ENCODE results near the gene DENND1A. TPM values are rescaled to one million over a fixed set of nuclear protein-coding genes. Genes with fewer than 3 reads are reported as not detected.
"Not testable (repeated sequence)": the region's sequence is repeated elsewhere in the genome, so short reads cannot be mapped to it uniquely, and the experiment has no call there.

DENND1A gene, protein sequence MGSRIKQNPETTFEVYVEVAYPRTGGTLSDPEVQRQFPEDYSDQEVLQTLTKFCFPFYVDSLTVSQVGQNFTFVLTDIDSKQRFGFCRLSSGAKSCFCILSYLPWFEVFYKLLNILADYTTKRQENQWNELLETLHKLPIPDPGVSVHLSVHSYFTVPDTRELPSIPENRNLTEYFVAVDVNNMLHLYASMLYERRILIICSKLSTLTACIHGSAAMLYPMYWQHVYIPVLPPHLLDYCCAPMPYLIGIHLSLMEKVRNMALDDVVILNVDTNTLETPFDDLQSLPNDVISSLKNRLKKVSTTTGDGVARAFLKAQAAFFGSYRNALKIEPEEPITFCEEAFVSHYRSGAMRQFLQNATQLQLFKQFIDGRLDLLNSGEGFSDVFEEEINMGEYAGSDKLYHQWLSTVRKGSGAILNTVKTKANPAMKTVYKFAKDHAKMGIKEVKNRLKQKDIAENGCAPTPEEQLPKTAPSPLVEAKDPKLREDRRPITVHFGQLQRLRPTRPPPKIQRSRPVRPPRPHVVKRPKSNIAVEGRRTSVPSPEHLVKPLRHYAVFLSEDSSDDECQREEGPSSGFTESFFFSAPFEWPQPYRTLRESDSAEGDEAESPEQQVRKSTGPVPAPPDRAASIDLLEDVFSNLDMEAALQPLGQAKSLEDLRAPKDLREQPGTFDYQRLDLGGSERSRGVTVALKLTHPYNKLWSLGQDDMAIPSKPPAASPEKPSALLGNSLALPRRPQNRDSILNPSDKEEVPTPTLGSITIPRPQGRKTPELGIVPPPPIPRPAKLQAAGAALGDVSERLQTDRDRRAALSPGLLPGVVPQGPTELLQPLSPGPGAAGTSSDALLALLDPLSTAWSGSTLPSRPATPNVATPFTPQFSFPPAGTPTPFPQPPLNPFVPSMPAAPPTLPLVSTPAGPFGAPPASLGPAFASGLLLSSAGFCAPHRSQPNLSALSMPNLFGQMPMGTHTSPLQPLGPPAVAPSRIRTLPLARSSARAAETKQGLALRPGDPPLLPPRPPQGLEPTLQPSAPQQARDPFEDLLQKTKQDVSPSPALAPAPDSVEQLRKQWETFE
- total RNA-seq: 10 to 100 TPM; 13.9 to 22.6 (median 16.3) TPM
- long read RNA-seq, partial matches to known transcripts: 0 of 4 reads
- long read RNA-seq, other reads (novel, unspliced or antisense): 4 of 4 reads

DNA sequence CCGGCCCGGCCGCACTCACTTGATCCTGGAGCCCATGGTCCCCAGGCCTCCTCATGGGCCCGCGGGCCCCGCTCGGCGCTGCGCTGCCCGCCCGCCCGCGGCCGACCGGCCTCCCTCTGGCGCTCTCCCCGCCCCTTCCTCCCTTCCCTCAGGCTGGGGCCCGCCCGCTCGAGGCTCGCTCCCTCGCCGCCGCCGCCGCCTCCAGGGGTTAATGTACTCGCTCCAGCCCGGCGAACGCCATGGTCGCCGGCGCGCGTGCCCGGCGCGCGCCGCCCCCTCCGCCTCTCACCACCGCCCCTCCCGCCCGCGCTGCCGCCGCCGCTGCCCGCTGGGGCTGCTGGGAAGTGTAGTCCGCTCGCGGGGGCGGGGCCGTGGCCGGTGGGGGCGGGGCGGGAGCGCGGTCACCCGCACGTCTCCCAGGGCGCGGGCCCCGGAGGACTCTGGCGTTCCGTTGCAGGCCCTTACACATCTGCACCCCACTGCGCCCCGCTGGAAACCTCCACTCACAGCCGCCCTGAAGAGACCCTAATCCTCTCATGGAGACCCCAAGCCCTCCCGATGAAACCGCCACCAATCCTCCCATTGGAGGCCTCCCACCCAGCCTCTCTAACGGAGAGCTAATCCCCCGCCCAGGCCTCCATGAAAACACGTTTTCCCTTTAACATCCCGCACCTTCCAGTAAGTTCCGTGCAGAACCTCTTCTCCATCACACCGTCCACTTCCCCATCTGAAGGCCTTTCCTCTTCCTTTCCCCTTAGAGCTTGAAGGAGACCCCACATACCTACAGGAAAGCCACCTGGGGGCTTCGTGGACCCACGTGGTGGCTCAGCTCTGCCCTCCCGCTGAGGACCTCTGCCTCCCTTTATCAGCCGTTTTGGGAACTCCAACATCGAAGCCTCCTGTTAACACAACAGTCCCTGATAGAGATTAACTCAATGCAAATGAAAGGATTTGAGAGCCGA, at the start of gene DENND1A:
DENND1A (minus strand) TSS at position 257 of the 962 bp plus-strand sequence; CDS start at position 36, 221 bp downstream.
- Histone ChIP-seq H3K27ac (peak within 1 kb of the TSS; percentile 63 to 79 (median 69)), H3K36me3 (no peaks in the 10 kb centered on the region), H3K9me3 (no peaks in the 10 kb centered on the region), H3K4me1 (peaks cover 0 to 45% (median 12%) of the 10 kb centered on the region in 4 donors), H3K4me3 (peak within 1 kb of the TSS; percentile 49 to 70 (median 65)), H3K27me3 (no peaks in the 10 kb centered on the region)
- TF ChIP-seq, protein P1, sequence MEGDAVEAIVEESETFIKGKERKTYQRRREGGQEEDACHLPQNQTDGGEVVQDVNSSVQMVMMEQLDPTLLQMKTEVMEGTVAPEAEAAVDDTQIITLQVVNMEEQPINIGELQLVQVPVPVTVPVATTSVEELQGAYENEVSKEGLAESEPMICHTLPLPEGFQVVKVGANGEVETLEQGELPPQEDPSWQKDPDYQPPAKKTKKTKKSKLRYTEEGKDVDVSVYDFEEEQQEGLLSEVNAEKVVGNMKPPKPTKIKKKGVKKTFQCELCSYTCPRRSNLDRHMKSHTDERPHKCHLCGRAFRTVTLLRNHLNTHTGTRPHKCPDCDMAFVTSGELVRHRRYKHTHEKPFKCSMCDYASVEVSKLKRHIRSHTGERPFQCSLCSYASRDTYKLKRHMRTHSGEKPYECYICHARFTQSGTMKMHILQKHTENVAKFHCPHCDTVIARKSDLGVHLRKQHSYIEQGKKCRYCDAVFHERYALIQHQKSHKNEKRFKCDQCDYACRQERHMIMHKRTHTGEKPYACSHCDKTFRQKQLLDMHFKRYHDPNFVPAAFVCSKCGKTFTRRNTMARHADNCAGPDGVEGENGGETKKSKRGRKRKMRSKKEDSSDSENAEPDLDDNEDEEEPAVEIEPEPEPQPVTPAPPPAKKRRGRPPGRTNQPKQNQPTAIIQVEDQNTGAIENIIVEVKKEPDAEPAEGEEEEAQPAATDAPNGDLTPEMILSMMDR (IDR thresholded peaks at IDR 0.05): no peak
- peak; percentile 85 for TF ChIP-seq POLR2A (IDR thresholded peaks at IDR 0.05)
- intact Hi-C loops (cut with DNase I): no loop called here
- ATAC-seq (peak; percentile 84 to 96 (median 93)), DNase-seq (peak; percentile 95 to 96 (median 96))
- WGBS (ENCODE audit: insufficient coverage, low coverage, low lambda C conversion rate, missing lambda C conversion rate): 34% methylated on average over 16 of the region's 83 CpGs

DNA sequence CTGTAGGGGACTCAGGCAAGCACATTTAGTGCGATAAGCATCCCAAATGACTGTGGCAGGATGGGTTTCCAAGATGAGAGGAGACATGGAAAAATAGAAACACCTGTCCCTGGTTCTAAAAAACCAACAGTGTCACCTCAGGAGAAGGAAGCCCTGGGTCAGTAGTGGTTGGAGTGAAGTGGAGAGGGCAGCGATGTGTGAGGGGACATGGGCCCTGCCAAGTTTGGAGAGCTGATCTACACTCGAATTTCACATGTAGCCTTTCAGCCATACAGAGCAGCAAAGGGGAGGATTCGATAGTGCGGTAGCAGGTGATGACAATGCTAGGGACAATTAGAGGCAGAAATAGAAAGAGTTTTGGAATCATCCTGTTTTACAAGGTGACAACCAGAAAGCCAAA, 49.1 kb upstream of the DENND1A start:
- TF ChIP-seq, protein P1 (IDR thresholded peaks at IDR 0.05): no peak
- no peak for TF ChIP-seq POLR2A (IDR thresholded peaks at IDR 0.05)
- Histone ChIP-seq H3K36me3 (no peaks in the 10 kb centered on the region), H3K4me3 (no peak overlapping the region), H3K4me1 (no peaks in the 10 kb centered on the region), H3K27ac (no peak overlapping the region), H3K27me3 (no peaks in the 10 kb centered on the region), H3K9me3 (no peaks in the 10 kb centered on the region)
- DNase-seq (no peak), ATAC-seq (no peak)
- intact Hi-C loops (cut with DNase I): no loop called here
- WGBS (ENCODE audit: insufficient coverage, low coverage, low lambda C conversion rate, missing lambda C conversion rate): 69% methylated on average over 4 of the region's 5 CpGs

DNA sequence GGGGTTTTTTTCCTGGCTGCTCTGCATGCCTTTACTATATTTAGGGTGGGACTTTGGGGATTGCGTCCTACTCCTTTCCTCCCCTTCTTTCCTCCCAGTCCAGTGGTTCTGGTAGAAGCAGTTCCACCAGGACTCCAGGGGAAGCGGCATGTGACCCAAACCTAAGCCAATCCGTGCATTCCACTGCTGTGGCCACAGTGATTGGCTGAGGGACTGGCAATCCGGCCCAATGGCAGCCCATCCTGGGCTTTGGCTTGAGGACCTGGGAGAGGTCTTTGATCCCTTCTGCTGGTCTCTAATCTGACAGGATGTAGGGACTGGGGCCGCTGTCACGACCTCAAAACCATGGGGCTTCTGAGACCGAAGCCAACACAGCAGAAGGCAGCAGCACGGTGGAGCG, 46.7 kb upstream of the DENND1A start:
- H3K27me3 ChIP-seq; intact Hi-C loops (cut with DNase I); H3K27ac ChIP-seq; H3K9me3 ChIP-seq; H3K4me1 ChIP-seq; ATAC-seq; DNase-seq; H3K36me3 ChIP-seq; H3K4me3 ChIP-seq: not testable (repeated sequence)
- WGBS (ENCODE audit: insufficient coverage, low coverage, low lambda C conversion rate, missing lambda C conversion rate): no CpG with 5 or more reads among the region's 9 CpGs

DNA sequence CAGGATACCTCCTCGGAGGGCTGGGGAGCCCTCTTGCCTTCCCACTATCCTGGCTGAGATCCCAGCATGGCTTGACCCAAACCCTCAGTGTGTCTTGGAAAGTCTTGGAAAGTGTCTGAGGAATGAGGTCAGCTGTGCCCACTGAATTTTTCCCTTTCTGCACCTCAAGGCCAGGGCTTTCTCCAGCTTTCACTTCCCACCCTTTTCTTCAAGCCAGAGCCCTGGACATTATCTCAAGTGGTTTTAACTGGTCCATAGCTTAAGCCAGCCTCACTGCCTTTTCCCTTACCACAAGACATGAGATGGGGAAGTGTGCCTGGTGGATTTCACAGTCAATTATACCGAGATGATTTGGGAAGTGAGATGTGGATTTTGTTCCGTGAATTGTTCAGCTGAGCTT, 45.9 kb upstream of the DENND1A start:
- 63% methylated on average over 3 of the region's 3 CpGs for WGBS (ENCODE audit: insufficient coverage, low coverage, low lambda C conversion rate, missing lambda C conversion rate)
- no peak overlapping the region for H3K27ac ChIP-seq
- no peaks in the 10 kb centered on the region for H3K36me3 ChIP-seq
- H3K27me3 ChIP-seq: no peaks in the 10 kb centered on the region
- DNase-seq: no peak
- intact Hi-C loops (cut with DNase I): no loop called here
- no peaks in the 10 kb centered on the region for H3K4me1 ChIP-seq
- TF ChIP-seq, protein P1 (IDR thresholded peaks at IDR 0.05): no peak
- TF ChIP-seq POLR2A (IDR thresholded peaks at IDR 0.05): no peak
- no peaks in the 10 kb centered on the region for H3K9me3 ChIP-seq
- H3K4me3 ChIP-seq: no peak overlapping the region
- ATAC-seq: no peak

Measured in right lobe of liver (tissue), 6 donors.